ENCODE measurements around the gene NEMF. TPM values are rescaled to one million over a fixed set of nuclear protein-coding genes. Genes with fewer than 3 reads are reported as not detected.

The NEMF gene
- total and polyA plus RNA-seq, 4 donors, result 19.7 to 145 (median 41.0) TPM

GRCh38 chr14:49853158-49853477, 530 bp upstream of the NEMF start:
- WGBS, 2 donors, result 0 to 1% methylated on average over 14 of the region's 14 CpGs
- no peak for ATAC-seq (ENCODE audit: insufficient read depth, low FRiP score)

GRCh38 chr14:49851813-49852212, 775 bp downstream of the NEMF start:
- Histone ChIP-seq H3K9ac (ENCODE audit: insufficient read depth in 1 of 2, low read length in 2 of 2) (peak overlapping the region; percentile 97 to 98), H3K4me3 (peak overlapping the region; percentile 81), H3K9me3 (ENCODE audit: control insufficient read depth in 4 of 4, insufficient read depth in 3 of 4, low read length in 3 of 4) (no peaks in the 10 kb centered on the region), H3K4me1 (ENCODE audit: control insufficient read depth in 5 of 5, insufficient read depth in 5 of 5, low read length in 5 of 5) (peaks cover 0 to 8% (median 5%) of the 10 kb centered on the region in 5 donors), H3K27ac (ENCODE audit: low read depth in 1 of 2, low read length in 1 of 2) (peak overlapping the region in 1 of 2 donors; percentile 80), H3K36me3 (ENCODE audit: control insufficient read depth in 4 of 4, insufficient read depth in 4 of 4, low read length in 4 of 4) (peaks cover 4 to 17% (median 11%) of the 10 kb centered on the region in 4 donors), H3K27me3 (ENCODE audit: control insufficient read depth in 3 of 3, insufficient read depth in 3 of 3, low read length in 2 of 3) (no peaks in the 10 kb centered on the region)
- no peak for ATAC-seq (ENCODE audit: insufficient read depth, low FRiP score)
- 7 to 14% methylated on average over 7 of the region's 7 CpGs for WGBS, 2 donors
- DNase-seq, result peak in 1 of 3 donors; percentile 25
- no peak for TF ChIP-seq CTCF (IDR thresholded peaks at IDR 0.05; ENCODE audit: control extremely low read depth, extremely low read depth)

More at GRCh38 chr14:49853158-49853477, 530 bp upstream of the NEMF start:
- no peaks in the 10 kb centered on the region for H3K9me3 ChIP-seq (ENCODE audit: control insufficient read depth in 4 of 4, insufficient read depth in 3 of 4, low read length in 3 of 4)
- peaks cover 4 to 17% (median 9%) of the 10 kb centered on the region in 4 donors for H3K36me3 ChIP-seq (ENCODE audit: control insufficient read depth in 4 of 4, insufficient read depth in 4 of 4, low read length in 4 of 4)
- no peaks in the 10 kb centered on the region for H3K27me3 ChIP-seq (ENCODE audit: control insufficient read depth in 3 of 3, insufficient read depth in 3 of 3, low read length in 2 of 3)
- peak overlapping the region; percentile 80 to 96 for H3K27ac ChIP-seq (ENCODE audit: low read depth in 1 of 2, low read length in 1 of 2)
- DNase-seq, result no peak
- TF ChIP-seq CTCF (IDR thresholded peaks at IDR 0.05; ENCODE audit: control extremely low read depth, extremely low read depth), result no peak
- H3K4me1 ChIP-seq (ENCODE audit: control insufficient read depth in 5 of 5, insufficient read depth in 5 of 5, low read length in 5 of 5), result peaks cover 0 to 8% (median 5%) of the 10 kb centered on the region in 5 donors
- peak overlapping the region; percentile 81 for H3K4me3 ChIP-seq
- peak overlapping the region; percentile 97 to 98 for H3K9ac ChIP-seq (ENCODE audit: insufficient read depth in 1 of 2, low read length in 2 of 2)

GRCh38 chr14:49849213-49849847, 3.3 kb downstream of the NEMF start:
- H3K27me3 ChIP-seq (ENCODE audit: control insufficient read depth in 3 of 3, insufficient read depth in 3 of 3, low read length in 2 of 3), result no peaks in the 10 kb centered on the region
- ATAC-seq (ENCODE audit: insufficient read depth, low FRiP score) (no peak), DNase-seq (no peak)
- WGBS, 2 donors, result 82 to 85% methylated on average over 1 of the region's 1 CpG
- H3K4me1 ChIP-seq (ENCODE audit: control insufficient read depth in 5 of 5, insufficient read depth in 5 of 5, low read length in 5 of 5), result peaks cover 0 to 8% (median 5%) of the 10 kb centered on the region in 5 donors
- no peaks in the 10 kb centered on the region for H3K9me3 ChIP-seq (ENCODE audit: control insufficient read depth in 4 of 4, insufficient read depth in 3 of 4, low read length in 3 of 4)
- no peak for TF ChIP-seq CTCF (IDR thresholded peaks at IDR 0.05; ENCODE audit: control extremely low read depth, extremely low read depth)
- H3K4me3 ChIP-seq, result no peak overlapping the region
- no peak overlapping the region for H3K27ac ChIP-seq (ENCODE audit: low read depth in 1 of 2, low read length in 1 of 2)
- H3K9ac ChIP-seq (ENCODE audit: insufficient read depth in 1 of 2, low read length in 2 of 2), result no peak overlapping the region
- H3K36me3 ChIP-seq (ENCODE audit: control insufficient read depth in 4 of 4, insufficient read depth in 4 of 4, low read length in 4 of 4), result peaks cover 9 to 30% (median 20%) of the 10 kb centered on the region in 4 donors

GRCh38 chr14:49828640-49829039, 23.9 kb downstream of the NEMF start:
- no peak for DNase-seq
- WGBS, 2 donors, result 92 to 94% methylated on average over 2 of the region's 2 CpGs
- H3K4me1 ChIP-seq (ENCODE audit: control insufficient read depth in 5 of 5, insufficient read depth in 5 of 5, low read length in 5 of 5), result no peaks in the 10 kb centered on the region
- H3K4me3 ChIP-seq, result no peak overlapping the region
- no peak overlapping the region for H3K9ac ChIP-seq (ENCODE audit: insufficient read depth in 1 of 2, low read length in 2 of 2)
- TF ChIP-seq CTCF (IDR thresholded peaks at IDR 0.05; ENCODE audit: control extremely low read depth, extremely low read depth), result no peak
- H3K27me3 ChIP-seq (ENCODE audit: control insufficient read depth in 3 of 3, insufficient read depth in 3 of 3, low read length in 2 of 3), result no peaks in the 10 kb centered on the region
- H3K27ac ChIP-seq (ENCODE audit: low read depth in 1 of 2, low read length in 1 of 2), result no peak overlapping the region
- H3K36me3 ChIP-seq (ENCODE audit: control insufficient read depth in 4 of 4, insufficient read depth in 4 of 4, low read length in 4 of 4), result peaks cover 23 to 60% (median 29%) of the 10 kb centered on the region in 4 donors
- H3K9me3 ChIP-seq (ENCODE audit: control insufficient read depth in 4 of 4, insufficient read depth in 3 of 4, low read length in 3 of 4), result no peaks in the 10 kb centered on the region
- no peak for ATAC-seq (ENCODE audit: insufficient read depth, low FRiP score)
